Measurements from ENCODE around the gene ETDB. TPM values are rescaled to one million over a fixed set of nuclear protein-coding genes. Genes with fewer than 3 reads are reported as not detected.
"Not testable (repeated sequence)": the region's sequence is repeated elsewhere in the genome, so short reads cannot be mapped to it uniquely, and the experiment has no call there.

Gene ETDB
- not detected for total RNA-seq

DNA sequence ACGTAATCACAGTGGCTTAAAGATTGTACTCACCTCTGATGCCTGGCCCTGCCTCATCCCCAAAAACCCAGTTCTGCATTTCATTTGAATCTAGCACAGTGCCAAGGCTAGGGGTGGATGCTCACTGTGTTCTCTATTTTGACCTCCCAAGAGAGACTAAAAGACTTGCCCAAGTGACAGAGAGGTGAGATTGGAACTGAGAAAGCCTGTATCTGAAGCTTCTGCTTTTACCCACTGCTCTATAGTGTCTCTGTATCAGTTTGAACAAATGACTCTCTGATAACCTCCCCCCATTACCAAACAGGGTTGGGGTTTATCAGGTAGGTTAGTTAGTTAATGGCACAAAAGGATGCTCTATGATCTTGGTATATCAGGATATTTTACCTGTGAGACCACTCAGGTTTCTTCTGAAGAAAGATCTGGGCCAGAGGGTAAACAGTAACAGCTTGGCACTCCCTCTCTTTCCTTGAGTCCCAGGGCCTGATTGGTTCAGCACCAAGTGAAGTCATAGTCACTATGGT lies at the start of gene ETDB:
ETDB (minus strand) TSS at position 471 of the 521 bp plus-strand sequence. CDS start 1,265 bp downstream, outside the sequence.
- no CpG with 5 or more reads among the region's 1 CpG for WGBS
- H3K4me1 ChIP-seq; H3K36me3 ChIP-seq; DNase-seq (ENCODE audit: extremely low spot score); H3K27ac ChIP-seq (replicated peaks in 1 of 4); H3K4me3 ChIP-seq; intact Hi-C loops (cut with DNase I); H3K27me3 ChIP-seq; H3K9me3 ChIP-seq: not testable (repeated sequence)

DNA sequence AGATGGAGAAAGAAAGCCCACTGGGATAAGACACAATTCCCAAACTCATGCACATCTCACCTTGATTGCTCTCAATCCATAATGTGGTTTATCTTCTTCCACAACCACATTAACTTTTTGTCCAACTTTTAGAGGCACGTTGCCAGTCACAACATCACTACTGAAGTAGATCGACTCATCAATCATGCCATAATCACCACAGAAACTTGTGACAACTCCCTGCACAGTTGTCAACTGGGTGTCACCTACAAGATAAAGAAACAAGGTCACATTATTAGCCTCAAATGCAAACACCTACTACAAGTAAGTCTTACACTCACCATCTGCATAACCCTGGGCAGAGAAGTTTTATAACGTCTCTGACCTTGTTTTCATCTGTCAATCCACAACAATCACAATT lies 49.2 kb upstream of the ETDB start:
- DNase-seq (ENCODE audit: extremely low spot score); H3K27me3 ChIP-seq; intact Hi-C loops (cut with DNase I); H3K36me3 ChIP-seq; H3K9me3 ChIP-seq; H3K4me3 ChIP-seq; H3K4me1 ChIP-seq; H3K27ac ChIP-seq (replicated peaks in 1 of 4): not testable (repeated sequence)
- WGBS = 62% methylated on average over 3 of the region's 3 CpGs

GRCh38 chrX:135168486-135168885 lies 48.2 kb upstream of the ETDB start:
- Histone ChIP-seq H3K4me3 (no peak overlapping the region), H3K4me1 (no peaks in the 10 kb centered on the region), H3K36me3 (no peaks in the 10 kb centered on the region), H3K27ac (replicated peaks in 1 of 4) (no peak overlapping the region), H3K9me3 (no peaks in the 10 kb centered on the region), H3K27me3 (no peaks in the 10 kb centered on the region)
- no peak for DNase-seq (ENCODE audit: extremely low spot score)
- no peak for TF ChIP-seq EP300 (IDR thresholded peaks at IDR 0.05)
- TF ChIP-seq, protein P1, sequence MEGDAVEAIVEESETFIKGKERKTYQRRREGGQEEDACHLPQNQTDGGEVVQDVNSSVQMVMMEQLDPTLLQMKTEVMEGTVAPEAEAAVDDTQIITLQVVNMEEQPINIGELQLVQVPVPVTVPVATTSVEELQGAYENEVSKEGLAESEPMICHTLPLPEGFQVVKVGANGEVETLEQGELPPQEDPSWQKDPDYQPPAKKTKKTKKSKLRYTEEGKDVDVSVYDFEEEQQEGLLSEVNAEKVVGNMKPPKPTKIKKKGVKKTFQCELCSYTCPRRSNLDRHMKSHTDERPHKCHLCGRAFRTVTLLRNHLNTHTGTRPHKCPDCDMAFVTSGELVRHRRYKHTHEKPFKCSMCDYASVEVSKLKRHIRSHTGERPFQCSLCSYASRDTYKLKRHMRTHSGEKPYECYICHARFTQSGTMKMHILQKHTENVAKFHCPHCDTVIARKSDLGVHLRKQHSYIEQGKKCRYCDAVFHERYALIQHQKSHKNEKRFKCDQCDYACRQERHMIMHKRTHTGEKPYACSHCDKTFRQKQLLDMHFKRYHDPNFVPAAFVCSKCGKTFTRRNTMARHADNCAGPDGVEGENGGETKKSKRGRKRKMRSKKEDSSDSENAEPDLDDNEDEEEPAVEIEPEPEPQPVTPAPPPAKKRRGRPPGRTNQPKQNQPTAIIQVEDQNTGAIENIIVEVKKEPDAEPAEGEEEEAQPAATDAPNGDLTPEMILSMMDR (IDR thresholded peaks at IDR 0.05) = no peak
- TF ChIP-seq POLR2A (IDR thresholded peaks at IDR 0.05; ENCODE audit: low read depth) = no peak
- TF ChIP-seq POLR2AphosphoS5 (IDR thresholded peaks at IDR 0.05) = no peak
- intact Hi-C loops (cut with DNase I) = no loop called here
- WGBS = 53% methylated on average over 3 of the region's 3 CpGs

DNA sequence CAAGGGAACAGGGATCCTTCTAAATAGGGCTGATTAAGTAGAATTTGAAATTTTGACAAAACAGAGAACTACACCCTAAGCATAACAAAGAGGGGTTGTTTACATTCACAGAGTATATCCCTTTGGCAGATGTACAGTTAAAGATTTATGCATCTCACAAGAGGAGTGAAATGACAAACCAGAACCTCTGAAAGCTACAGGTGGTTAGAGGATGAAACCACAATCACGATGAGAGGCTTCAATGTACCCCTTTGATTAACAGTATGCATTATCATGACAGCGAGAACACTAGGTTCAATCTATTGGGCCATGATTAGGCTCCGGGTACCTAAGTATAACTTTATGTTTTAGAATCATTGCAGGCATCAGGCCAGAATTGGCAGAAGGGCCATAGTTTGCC lies 34.4 kb upstream of the ETDB start:
- H3K4me1 ChIP-seq; H3K4me3 ChIP-seq; intact Hi-C loops (cut with DNase I); H3K27me3 ChIP-seq; H3K27ac ChIP-seq (replicated peaks in 1 of 4); DNase-seq (ENCODE audit: extremely low spot score); H3K9me3 ChIP-seq; H3K36me3 ChIP-seq: not testable (repeated sequence)
- WGBS = no CpG with 5 or more reads among the region's 3 CpGs

- H3K4me1 ChIP-seq; H3K36me3 ChIP-seq; H3K27me3 ChIP-seq; H3K9me3 ChIP-seq; intact Hi-C loops (cut with DNase I); H3K4me3 ChIP-seq; H3K27ac ChIP-seq (replicated peaks in 1 of 4); DNase-seq (ENCODE audit: extremely low spot score): not testable (repeated sequence)
- WGBS = no CpG with 5 or more reads among the region's 6 CpGs
These were observed 5.8 kb upstream of the ETDB start for GRCh38 chrX:135126145-135126544.

DNA sequence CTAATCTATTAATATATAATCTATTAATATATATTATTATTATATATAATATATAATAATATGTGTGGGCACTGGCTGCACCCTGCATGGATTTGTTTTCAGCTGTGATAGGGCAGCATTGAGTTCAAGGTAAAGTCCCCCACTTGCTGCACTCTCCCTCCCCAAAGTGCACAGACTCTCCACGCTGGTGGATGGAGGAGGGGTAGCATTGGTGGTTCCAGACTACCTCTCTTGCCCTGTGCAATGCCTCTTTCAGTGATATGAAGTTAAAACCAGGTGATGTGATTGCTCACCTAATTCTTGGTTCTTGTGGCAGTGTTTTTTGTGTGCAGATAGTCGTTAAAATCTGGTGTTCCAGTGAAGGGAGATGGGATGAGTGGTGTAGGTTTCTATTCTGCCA lies 4.3 kb downstream of the ETDB start:
- H3K9me3 ChIP-seq; H3K36me3 ChIP-seq; H3K4me1 ChIP-seq; H3K27ac ChIP-seq (replicated peaks in 1 of 4); H3K27me3 ChIP-seq; DNase-seq (ENCODE audit: extremely low spot score); intact Hi-C loops (cut with DNase I); H3K4me3 ChIP-seq: not testable (repeated sequence)
- 70% methylated on average over 1 of the region's 2 CpGs for WGBS

GRCh38 chrX:135114392-135114791 lies 5.9 kb downstream of the ETDB start:
- Histone ChIP-seq H3K27me3 (peaks cover 0 to 8% (median 0%) of the 10 kb centered on the region in 4 donors), H3K4me1 (no peaks in the 10 kb centered on the region), H3K36me3 (no peaks in the 10 kb centered on the region), H3K27ac (replicated peaks in 1 of 4) (no peak overlapping the region), H3K4me3 (no peak overlapping the region), H3K9me3 (no peaks in the 10 kb centered on the region)
- DNase-seq (ENCODE audit: extremely low spot score) = no peak
- 62% methylated on average over 2 of the region's 2 CpGs for WGBS
- intact Hi-C loops (cut with DNase I) = no loop called here
- no peak for TF ChIP-seq POLR2A (IDR thresholded peaks at IDR 0.05; ENCODE audit: low read depth)

DNA sequence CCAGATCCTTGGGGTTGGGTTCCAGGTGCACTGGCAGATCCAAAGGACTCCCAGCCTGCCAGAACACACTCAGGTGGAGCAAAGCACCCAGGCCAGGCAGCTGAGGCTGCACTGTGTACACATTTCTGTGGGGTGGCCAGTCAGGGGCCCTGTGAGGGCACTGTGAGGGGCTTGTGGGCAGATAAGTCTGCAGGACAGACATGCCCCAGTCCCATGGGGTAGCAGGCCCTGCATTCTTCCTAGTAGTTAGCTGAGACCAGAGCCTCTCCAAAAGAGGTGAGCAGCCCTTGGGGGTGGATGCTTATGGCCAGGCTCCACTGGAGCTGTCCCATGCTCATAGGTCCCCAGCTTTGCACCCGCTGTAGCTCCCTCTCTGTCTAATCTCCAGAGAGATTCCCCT lies 7.6 kb downstream of the ETDB start:
- Histone ChIP-seq H3K4me1 (no peaks in the 10 kb centered on the region), H3K4me3 (no peak overlapping the region), H3K9me3 (no peaks in the 10 kb centered on the region), H3K27ac (replicated peaks in 1 of 4) (no peak overlapping the region), H3K36me3 (no peaks in the 10 kb centered on the region), H3K27me3 (peaks cover 0 to 8% (median 0%) of the 10 kb centered on the region in 4 donors)
- 67% methylated on average over 1 of the region's 1 CpG for WGBS
- TF ChIP-seq POLR2A (IDR thresholded peaks at IDR 0.05; ENCODE audit: low read depth) = no peak
- no peak for TF ChIP-seq POLR2AphosphoS5 (IDR thresholded peaks at IDR 0.05)
- TF ChIP-seq, protein P1 (IDR thresholded peaks at IDR 0.05) = no peak
- no peak for TF ChIP-seq EP300 (IDR thresholded peaks at IDR 0.05)
- DNase-seq (ENCODE audit: extremely low spot score) = no peak
- intact Hi-C loops (cut with DNase I) = no loop called here
